ENCODE results near the gene TBXA2R.
A peak's percentile ranks its signal among the peaks of the same experiment; 100 is the strongest.
"Not testable (repeated sequence)": the region's sequence is repeated elsewhere in the genome, so short reads cannot be mapped to it uniquely, and the experiment has no call there.

The TBXA2R gene

DNA sequence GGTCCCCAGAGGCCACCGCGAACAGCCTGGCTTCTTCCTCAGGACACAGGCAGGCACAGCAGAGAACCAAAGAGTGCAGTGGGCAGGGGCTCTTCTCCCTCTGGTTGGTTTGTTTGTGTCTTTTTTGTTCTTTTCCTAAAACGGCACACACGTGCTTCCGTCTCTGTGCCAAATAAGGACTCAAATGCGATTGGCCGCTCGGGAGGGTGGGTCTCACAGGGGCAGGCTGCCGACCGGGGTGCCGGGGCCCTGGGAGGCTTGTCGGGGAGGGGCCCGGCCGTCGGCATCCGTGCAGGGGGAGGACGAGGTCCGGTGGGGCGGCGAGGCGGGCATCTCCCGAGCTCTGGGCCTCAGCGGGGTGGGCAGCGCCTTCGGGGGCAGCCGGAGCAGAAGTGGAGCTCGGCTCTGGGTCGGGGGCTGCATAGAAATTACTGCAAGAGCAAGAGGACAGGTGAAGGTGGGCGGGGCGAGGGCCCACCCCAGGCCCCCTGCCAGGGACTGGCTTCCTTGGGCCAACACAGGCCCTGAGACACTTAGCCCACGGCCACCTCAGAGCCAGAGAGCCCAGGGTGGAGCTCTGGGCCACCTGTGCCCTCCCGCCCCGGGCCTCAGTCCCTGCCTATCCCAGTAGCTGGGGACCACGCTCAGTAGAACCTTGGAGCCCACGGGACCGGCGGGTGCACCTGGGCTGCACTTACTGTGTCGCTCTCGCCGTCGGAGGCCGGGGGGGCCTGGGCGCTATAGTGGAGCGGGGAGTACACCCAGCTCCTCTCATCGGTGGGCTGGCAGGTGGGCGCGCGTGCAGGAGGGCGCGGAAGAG is 26.3 kb upstream of the TBXA2R start:
- no peak overlapping the region for H3K4me3 Mint-ChIP-seq
- ATAC-seq (ENCODE audit: low read depth) (no peak), DNase-seq (ENCODE audit: low spot score in 2 of 2) (no peak)
- no peaks in the 10 kb centered on the region for H3K9me3 Mint-ChIP-seq
- no peak overlapping the region for H3K27ac Mint-ChIP-seq
- no peaks in the 10 kb centered on the region for H3K27me3 Mint-ChIP-seq
- no peaks in the 10 kb centered on the region for H3K4me1 Mint-ChIP-seq
- peaks cover 2% of the 10 kb centered on the region for H3K36me3 Mint-ChIP-seq

DNA sequence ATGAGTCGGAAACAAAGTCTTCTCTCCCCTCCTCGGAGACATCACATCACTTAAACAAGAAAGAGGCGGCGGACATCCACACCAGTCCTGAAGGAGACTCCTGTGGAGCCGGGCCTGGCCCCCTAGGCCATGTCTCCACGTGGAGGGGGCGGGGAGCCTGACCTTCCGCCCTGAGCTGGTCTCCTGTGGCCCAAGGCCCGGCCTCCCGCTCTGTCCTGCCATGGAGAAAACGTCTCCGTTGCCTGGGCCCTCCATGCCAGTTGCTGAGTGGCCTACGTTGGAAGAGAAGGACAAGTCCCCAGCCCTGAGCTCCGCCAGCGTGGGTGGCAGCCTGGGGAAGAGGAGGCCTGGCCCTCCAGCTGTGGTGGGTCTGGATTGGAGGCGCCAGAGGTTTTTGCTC is 25.4 kb upstream of the TBXA2R start:
- Mint-ChIP-seq H3K4me3 (no peak overlapping the region), H3K9me3 (no peaks in the 10 kb centered on the region), H3K4me1 (peaks cover under 1% of the 10 kb centered on the region), H3K27me3 (no peaks in the 10 kb centered on the region), H3K27ac (no peak overlapping the region), H3K36me3 (peaks cover 2% of the 10 kb centered on the region)
- DNase-seq (ENCODE audit: low spot score in 2 of 2): no peak
- ATAC-seq (ENCODE audit: low read depth): no peak

DNA sequence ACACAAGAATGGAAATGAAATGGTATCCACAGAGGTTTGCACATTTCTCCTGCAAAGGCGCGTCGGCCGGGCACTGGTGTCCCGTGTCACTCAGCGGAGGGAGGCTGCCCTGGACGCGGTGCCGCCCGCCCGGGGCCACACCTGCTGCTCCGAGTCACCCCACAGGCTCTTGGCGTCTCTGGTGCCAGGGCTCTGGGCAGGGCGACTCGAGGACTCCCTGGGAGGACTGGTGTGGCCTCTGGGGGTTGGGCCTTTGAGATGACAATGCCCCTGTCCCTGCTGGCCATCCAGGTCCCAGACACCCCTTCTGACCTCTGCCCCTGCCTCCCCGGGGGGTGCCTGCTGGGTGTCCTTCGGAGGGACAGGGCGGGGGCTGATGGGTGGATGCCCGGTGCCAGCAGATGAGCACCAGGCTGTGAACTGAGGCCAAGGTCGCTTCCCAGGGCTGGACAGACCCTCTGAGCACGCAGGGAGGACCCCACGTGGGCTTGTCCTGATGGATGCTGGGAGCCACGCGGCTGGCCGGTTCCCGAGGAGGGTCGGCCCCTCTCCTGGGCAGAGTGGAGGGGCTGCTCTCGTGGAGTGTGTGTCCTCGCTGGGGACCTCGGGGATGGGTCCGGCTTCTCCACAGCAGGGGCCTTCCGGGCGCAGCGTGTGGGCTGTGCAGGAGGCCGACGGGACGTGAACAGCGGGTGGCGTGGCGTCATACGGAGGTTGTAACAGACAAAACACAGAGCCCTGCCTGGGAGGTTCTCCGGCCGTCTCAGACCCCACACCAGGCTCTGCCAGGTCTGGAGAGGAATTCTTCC is 24.6 kb upstream of the TBXA2R start:
- no peaks in the 10 kb centered on the region for H3K27me3 Mint-ChIP-seq
- no peak overlapping the region for H3K27ac Mint-ChIP-seq
- H3K4me3 Mint-ChIP-seq: no peak overlapping the region
- ATAC-seq (ENCODE audit: low read depth): no peak
- peaks cover 2% of the 10 kb centered on the region for H3K36me3 Mint-ChIP-seq
- no peak for DNase-seq (ENCODE audit: low spot score in 2 of 2)
- peaks cover 6% of the 10 kb centered on the region for H3K4me1 Mint-ChIP-seq
- no peaks in the 10 kb centered on the region for H3K9me3 Mint-ChIP-seq

DNA sequence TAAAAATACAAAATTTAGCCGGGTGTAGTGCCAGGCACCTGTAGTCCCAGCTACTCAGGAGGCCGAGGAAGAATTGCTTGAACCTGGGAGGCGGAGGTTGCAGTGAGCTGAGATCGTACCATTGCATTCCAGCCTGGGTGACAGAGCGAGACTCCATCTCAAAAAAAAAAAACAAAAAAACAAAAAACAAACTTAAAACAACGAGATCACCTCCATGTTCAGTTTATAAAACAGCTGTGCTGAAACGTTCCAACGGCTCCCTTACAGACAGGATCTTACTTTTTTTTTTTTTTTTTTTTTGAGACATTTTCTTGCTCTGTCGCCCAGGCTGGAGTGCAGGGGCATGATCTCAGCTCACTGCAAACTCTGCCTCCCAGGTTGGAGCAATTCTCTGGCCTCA is 22.1 kb upstream of the TBXA2R start:
- not testable (repeated sequence) for H3K27me3 Mint-ChIP-seq; H3K27ac Mint-ChIP-seq; ATAC-seq (ENCODE audit: low read depth); DNase-seq (ENCODE audit: low spot score in 2 of 2); H3K4me3 Mint-ChIP-seq; H3K36me3 Mint-ChIP-seq; H3K9me3 Mint-ChIP-seq
- H3K4me1 Mint-ChIP-seq: peaks cover 16% of the 10 kb centered on the region

DNA sequence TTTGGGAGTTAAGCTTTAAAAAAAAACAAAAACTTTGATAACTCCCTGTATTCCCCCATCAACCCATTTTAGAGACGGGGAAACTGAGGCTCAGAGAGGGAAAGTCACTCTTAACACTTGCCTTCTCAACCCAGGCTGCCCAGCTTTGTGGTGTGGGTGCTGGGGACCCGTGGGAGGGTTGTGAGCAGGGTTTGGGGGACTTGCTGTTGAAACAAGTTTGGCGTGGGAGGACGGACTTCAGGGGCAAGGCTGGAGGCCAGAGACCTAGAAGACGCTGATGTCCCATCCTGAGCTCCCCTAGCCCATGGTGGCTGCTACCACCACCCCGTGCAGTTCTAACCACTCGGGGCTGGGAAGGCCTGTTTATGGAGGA is 20.7 kb upstream of the TBXA2R start:
- H3K4me3 Mint-ChIP-seq: no peak overlapping the region
- H3K9me3 Mint-ChIP-seq: no peaks in the 10 kb centered on the region
- peak overlapping the region; percentile 98 for H3K27ac Mint-ChIP-seq
- no peak for ATAC-seq (ENCODE audit: low read depth)
- no peak for DNase-seq (ENCODE audit: low spot score in 2 of 2)
- H3K36me3 Mint-ChIP-seq: peaks cover 2% of the 10 kb centered on the region
- peaks cover 17% of the 10 kb centered on the region for H3K4me1 Mint-ChIP-seq
- H3K27me3 Mint-ChIP-seq: no peaks in the 10 kb centered on the region

DNA sequence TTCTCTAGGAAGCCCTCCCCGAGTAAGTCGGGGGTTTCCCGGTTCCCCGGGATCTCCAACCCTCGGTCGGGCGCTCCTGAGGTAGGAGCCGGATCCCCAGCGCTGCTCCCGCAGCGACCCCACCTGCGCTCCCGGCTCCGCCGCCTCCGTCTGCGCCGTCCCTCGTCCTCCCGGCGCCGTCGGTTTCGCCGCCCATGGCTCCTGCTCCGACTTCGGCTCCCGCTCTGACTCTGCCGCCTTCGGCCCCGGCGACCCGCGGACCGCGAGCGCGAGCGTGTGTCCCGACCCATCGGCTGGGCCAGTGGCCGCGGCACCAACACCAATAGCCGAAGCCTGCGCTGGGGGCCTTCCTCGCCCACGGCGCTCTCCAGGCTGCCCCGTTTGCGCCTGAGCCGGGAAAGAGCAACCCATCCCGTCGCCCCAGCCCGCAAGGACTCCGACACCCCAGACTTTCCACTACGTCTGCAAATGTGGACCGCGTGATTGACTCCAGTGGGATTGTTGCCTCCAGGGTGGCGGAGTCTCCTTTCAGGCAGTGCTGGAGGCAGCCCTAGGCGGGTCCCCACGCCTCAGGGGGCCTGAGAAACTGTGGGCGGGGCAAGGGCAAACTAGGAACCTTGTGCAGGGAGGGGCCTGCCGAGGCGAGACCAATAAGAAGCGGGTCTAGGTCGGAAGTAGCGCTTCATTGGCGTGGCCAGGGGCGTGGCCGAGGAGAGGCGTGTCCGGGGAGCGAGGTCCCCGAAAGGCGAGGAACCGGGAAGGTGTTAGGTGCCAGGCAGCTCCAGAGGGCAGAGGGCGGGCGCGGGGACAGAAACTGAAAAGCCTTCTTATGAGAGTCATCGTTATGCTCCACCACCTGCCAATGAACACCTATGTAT is 20.0 kb upstream of the TBXA2R start, which contains the start of gene CACTIN:
TSS of gene CACTIN (minus strand) at position 318 of the 878 bp plus-strand sequence. CDS start at position 290, 28 bp downstream.
- Mint-ChIP-seq H3K4me3 (peak within 1 kb of the TSS; percentile 97), H3K4me1 (peaks cover 19% of the 10 kb centered on the region), H3K27ac (peak within 1 kb of the TSS; percentile 98), H3K27me3 (no peaks in the 10 kb centered on the region), H3K36me3 (peaks cover 4% of the 10 kb centered on the region), H3K9me3 (no peaks in the 10 kb centered on the region)
- DNase-seq (ENCODE audit: low spot score in 2 of 2): peak; percentile 98 to 99
- ATAC-seq (ENCODE audit: low read depth): peak; percentile 95

DNA sequence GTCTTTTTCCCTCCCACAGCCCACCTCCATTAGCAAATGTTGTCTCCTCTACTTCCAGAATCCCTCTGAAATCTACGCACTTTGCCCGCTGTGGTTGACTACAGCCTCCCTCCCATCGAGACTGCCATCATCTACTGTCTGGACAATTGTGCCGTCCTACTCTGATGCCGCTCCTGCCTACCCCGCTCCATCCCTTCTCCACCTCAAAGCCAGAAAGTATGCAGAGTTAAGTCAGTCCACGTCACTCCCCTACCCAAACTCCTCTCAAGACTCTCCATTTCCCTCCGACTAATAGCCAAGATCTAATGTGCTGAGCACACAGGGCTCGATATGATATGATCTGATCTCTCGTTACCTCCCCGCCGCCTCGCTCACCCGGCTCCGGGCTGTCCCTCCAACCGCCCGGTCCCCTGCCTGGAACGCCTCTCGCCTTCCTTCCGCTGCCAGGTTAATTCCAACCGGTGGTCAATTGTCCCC is 19.4 kb upstream of the TBXA2R start:
- H3K27me3 Mint-ChIP-seq: no peaks in the 10 kb centered on the region
- no peak for DNase-seq (ENCODE audit: low spot score in 2 of 2)
- H3K36me3 Mint-ChIP-seq: peaks cover 4% of the 10 kb centered on the region
- peak overlapping the region; percentile 98 for H3K27ac Mint-ChIP-seq
- H3K4me3 Mint-ChIP-seq: peak overlapping the region; percentile 97
- ATAC-seq (ENCODE audit: low read depth): no peak
- peaks cover 19% of the 10 kb centered on the region for H3K4me1 Mint-ChIP-seq
- H3K9me3 Mint-ChIP-seq: no peaks in the 10 kb centered on the region

DNA sequence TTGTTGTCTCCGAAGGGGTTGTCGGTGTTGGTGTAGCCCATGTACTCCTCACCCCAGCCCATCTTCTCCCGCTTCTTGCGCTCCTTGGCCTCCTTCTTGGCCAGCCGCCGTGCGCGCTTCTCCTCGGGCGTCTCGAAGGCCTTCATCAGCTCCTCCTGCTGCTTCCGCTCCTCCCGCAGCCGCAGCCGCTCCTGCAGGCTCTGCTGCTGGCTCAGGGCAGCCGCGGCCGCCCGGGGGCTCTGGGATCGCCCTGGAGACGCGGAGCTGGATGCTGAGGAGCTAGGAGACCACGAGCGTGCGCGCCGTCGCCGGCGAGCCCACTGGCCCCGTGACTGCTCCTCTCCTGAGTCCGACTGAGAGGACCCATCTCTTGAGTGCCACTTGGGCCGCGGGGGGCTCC is 17.0 kb upstream of the TBXA2R start:
- Mint-ChIP-seq H3K4me3 (no peak overlapping the region), H3K27me3 (no peaks in the 10 kb centered on the region), H3K36me3 (peaks cover 6% of the 10 kb centered on the region), H3K27ac (no peak overlapping the region), H3K4me1 (peaks cover 19% of the 10 kb centered on the region), H3K9me3 (no peaks in the 10 kb centered on the region)
- ATAC-seq (ENCODE audit: low read depth) (no peak), DNase-seq (ENCODE audit: low spot score in 2 of 2) (no peak)

DNA sequence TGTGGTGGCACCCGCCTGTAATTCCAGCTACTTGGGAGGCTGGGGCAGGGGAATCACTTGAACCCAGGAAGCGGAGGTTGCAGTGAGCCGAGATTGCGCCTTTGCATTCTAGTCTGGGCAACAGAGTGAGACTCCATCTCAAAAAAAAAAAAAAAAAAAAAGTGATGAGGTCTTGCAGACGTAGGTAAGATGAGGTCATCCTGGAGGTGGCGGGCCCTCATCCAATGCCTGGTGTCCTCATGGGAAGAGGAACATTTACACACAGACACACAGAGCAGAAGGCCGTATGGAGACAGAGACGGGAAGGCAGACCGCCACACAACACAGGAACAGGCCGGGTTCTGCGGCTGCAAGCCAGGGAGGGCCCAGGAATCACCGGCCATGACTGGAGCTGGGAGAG is 15.5 kb upstream of the TBXA2R start:
- no peak overlapping the region for H3K27ac Mint-ChIP-seq
- H3K27me3 Mint-ChIP-seq: no peaks in the 10 kb centered on the region
- ATAC-seq (ENCODE audit: low read depth) (no peak), DNase-seq (ENCODE audit: low spot score in 2 of 2) (no peak)
- no peaks in the 10 kb centered on the region for H3K9me3 Mint-ChIP-seq
- no peak overlapping the region for H3K4me3 Mint-ChIP-seq
- peaks cover 19% of the 10 kb centered on the region for H3K4me1 Mint-ChIP-seq
- H3K36me3 Mint-ChIP-seq: peaks cover 6% of the 10 kb centered on the region

DNA sequence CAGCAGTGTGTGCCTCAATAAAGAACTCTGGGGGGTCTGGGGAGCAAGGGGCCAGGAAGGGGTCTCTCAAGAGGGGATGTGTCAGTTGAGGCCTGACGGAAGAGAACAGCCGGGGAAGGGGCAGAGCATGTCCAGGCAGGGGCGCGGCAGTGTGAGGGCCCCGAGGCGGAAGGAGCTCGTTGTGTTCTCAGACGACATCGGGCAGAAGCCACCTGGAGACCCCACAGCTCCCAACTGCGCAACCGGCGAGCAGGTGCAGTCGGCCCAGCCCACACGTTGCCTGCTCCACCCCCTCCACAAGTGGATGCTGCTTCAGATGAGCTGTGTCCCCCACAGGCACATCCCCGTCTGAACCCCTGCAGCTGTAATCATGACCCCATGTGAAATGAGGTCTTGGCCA is 15.0 kb upstream of the TBXA2R start:
- H3K27me3 Mint-ChIP-seq: no peaks in the 10 kb centered on the region
- peaks cover 15% of the 10 kb centered on the region for H3K4me1 Mint-ChIP-seq
- no peak overlapping the region for H3K4me3 Mint-ChIP-seq
- H3K27ac Mint-ChIP-seq: no peak overlapping the region
- DNase-seq (ENCODE audit: low spot score in 2 of 2) (no peak), ATAC-seq (ENCODE audit: low read depth) (no peak)
- no peaks in the 10 kb centered on the region for H3K9me3 Mint-ChIP-seq
- H3K36me3 Mint-ChIP-seq: peaks cover 6% of the 10 kb centered on the region

DNA sequence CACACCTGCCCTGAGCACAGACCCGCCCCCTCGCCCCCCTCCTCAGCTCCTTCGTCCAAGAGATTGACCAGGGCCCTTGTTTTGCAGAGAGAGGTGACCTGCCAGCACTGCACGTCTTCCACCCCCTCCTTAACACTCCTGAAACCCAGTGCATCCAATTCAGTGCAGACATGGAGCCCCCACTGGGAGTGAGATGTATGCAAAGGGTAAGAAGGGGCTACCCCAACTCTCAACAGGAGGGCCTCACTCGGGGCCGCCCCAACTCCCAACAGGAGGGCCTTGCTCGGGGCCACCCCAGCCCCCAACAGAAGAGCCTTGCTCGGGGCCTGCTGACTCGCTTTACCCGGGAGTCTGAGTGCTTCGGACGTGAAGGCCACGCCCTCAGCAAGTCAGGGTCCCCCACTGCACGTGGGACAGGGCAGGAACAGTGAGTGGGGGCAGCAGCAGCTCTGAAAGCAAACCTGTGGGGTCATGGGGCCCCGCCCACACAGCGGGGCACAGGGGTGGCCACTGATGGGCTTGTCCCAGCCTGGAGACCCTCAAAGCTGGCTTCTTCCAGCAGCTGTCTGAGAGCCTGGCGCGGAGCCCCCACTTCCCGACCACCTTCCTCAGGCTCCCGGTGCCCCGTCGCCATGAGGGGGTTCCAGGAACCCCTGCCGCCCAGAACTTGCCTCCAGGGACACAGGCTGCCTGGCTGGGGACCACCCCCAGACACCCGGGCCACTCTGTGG is 14.3 kb upstream of the TBXA2R start:
- Mint-ChIP-seq H3K9me3 (no peaks in the 10 kb centered on the region), H3K27ac (no peak overlapping the region), H3K4me3 (no peak overlapping the region), H3K4me1 (peaks cover 11% of the 10 kb centered on the region), H3K27me3 (no peaks in the 10 kb centered on the region), H3K36me3 (peaks cover 6% of the 10 kb centered on the region)
- no peak for DNase-seq (ENCODE audit: low spot score in 2 of 2)
- no peak for ATAC-seq (ENCODE audit: low read depth)

DNA sequence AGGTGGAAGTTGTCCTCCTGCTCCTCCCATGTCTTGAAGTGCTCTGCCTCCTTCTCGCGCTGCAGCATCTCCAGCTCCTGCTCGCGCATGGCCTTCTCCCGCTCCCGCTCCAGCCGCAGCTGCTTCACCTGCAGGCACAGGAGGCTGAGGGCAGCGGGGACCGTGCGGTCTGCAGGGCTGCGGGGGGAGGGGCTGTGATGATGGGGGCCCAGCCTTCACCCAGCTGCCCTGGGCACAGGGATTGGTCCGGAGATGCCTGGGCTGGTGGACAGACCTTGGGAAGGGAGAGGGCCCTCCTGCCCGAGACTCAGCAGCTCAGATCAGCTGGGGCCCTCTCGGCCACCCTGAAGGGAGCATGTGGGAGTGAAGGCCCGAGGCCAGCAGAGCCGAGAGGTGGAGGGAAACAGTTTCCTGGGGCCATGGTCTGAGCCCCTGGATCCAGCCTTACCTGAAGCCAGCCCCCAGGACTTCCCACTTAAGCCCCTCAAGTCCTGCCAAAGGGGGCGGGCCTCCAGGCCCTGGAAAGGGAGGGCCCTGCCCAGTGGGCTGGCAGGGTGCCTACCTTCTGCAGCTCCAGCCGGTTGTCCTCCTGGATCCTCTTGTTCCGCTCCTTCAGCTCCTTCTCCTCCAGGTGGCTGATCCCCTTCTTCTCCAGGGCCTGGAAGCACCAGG is 13.6 kb upstream of the TBXA2R start:
- Mint-ChIP-seq H3K27me3 (no peaks in the 10 kb centered on the region), H3K9me3 (no peaks in the 10 kb centered on the region), H3K4me3 (no peak overlapping the region), H3K4me1 (peaks cover 9% of the 10 kb centered on the region), H3K36me3 (peaks cover 8% of the 10 kb centered on the region), H3K27ac (no peak overlapping the region)
- DNase-seq (ENCODE audit: low spot score in 2 of 2): no peak
- no peak for ATAC-seq (ENCODE audit: low read depth)

DNA sequence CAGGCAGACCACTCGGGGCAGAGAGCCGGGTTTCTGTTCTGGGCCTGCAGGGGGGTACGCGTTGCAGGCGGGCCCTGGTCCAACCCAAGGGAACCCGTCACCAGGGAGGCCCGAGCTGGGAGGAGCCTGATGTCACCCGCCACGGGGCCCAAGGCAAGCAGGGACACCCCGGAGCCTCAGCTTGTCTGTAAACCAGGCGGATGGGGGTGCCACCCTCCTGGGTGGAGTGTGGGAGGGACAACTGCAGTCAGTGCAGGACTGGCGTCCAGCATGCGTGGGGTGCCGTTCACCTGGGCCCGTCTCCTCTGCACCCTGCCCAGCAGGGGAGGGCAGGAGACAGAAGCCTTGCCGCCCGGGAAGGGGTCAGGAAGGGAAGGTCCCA is 12.9 kb upstream of the TBXA2R start:
- Mint-ChIP-seq H3K4me3 (no peak overlapping the region), H3K4me1 (peaks cover 9% of the 10 kb centered on the region), H3K9me3 (no peaks in the 10 kb centered on the region), H3K27me3 (no peaks in the 10 kb centered on the region), H3K36me3 (peaks cover 9% of the 10 kb centered on the region), H3K27ac (no peak overlapping the region)
- no peak for ATAC-seq (ENCODE audit: low read depth)
- no peak for DNase-seq (ENCODE audit: low spot score in 2 of 2)

Measured in memory B cell (primary cell).